ENCODE data around the gene PLA2G4B. TPM values are rescaled to one million over a fixed set of nuclear protein-coding genes. Genes with fewer than 3 reads are reported as not detected.

The PLA2G4B gene
- total and polyA plus RNA-seq, 2 experiments from 2014 or later, result 2.7 to 19.6 TPM

DNA sequence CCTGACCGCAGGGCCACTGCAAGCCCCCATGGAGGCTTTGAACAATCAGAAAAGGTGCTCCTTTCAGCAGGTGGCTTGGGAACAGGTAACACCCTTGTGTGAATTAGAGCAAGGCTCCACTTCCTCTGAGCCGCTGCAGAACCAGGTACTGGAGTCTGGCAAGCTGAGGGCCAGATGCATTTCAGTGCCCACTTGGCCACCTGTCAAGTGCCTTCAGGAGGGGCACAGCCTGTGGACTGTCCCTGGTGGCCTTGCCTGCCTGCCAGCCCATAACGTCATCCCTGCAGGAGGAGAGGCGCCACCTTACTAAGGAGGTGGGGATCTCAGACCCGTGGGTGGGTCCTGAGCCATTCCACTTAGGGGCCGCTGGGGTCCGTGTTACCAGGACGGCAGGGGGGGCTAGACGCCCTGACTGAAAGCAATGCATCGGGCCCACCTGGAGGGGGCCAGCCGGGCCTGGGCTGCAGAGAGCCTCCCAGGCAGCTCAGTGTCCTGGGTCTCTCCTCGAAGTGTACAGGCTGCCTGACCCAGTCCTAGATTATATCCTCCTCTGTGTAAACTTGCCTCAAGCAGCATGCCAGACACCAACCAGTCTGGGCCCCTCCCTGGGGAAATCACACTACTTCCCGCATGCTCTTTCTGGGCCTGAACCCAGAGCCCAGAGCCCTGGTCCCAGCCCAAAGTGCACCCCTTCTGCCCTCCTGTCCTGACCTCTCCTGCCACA, 39.1 kb downstream of the PLA2G4B start:
- no peaks in the 10 kb centered on the region for H3K9me2 ChIP-seq (replicated peaks; ENCODE audit: insufficient read depth)
- no peak for TF ChIP-seq EZH2 (IDR thresholded peaks at IDR 0.05; ENCODE audit: borderline replicate concordance)
- no peak for TF ChIP-seq EZH2phosphoT487 (IDR thresholded peaks at IDR 0.05; ENCODE audit: low read depth, severe bottlenecking, unreplicated experiment)
- no peak for TF ChIP-seq CTCF (IDR thresholded peaks at IDR 0.05; ENCODE audit: poor library complexity)
- 81% methylated on average over 13 of the region's 13 CpGs for WGBS (ENCODE audit: low lambda C conversion rate, missing lambda C conversion rate)

DNA sequence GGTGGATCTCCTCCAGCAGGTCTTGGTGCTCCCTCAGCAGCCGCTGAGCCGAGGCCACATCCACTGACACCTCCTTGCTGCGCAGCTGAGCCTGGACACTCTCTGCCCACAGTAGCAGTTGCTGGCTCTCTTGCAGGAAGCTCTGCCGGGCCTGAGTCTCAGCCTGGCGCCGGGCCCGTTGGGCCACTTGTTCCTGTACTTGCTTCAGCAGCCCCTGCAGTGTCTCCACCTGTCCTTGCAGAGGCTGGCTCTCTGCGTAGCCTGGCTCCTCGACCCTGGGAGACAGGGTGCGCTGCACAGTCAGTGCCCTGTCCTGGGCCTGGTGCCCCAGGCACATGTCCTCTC, 39.7 kb downstream of the PLA2G4B start:
- WGBS (ENCODE audit: low lambda C conversion rate, missing lambda C conversion rate), result 94% methylated on average over 10 of the region's 10 CpGs
- Histone ChIP-seq H3K4me1 (ENCODE audit: insufficient read depth) (peaks cover 13% of the 10 kb centered on the region), H3K36me3 (replicated peaks; ENCODE audit: insufficient read depth, low read depth) (no peaks in the 10 kb centered on the region), H3K9me3 (ENCODE audit: low read depth) (no peaks in the 10 kb centered on the region), H3K4me2 (no peak overlapping the region), H2AFZ (no peak overlapping the region), H4K20me1 (ENCODE audit: insufficient read depth, poor library complexity, severe bottlenecking) (no peaks in the 10 kb centered on the region), H3K27ac (no peak overlapping the region), H3K27me3 (no peaks in the 10 kb centered on the region), H3K79me2 (no peaks in the 10 kb centered on the region), H3K4me3 (no peak overlapping the region), H3K9me2 (replicated peaks; ENCODE audit: insufficient read depth) (no peaks in the 10 kb centered on the region)
- TF ChIP-seq EZH2phosphoT487 (IDR thresholded peaks at IDR 0.05; ENCODE audit: low read depth, severe bottlenecking, unreplicated experiment) (no peak), EZH2 (IDR thresholded peaks at IDR 0.05; ENCODE audit: borderline replicate concordance) (no peak), CTCF (IDR thresholded peaks at IDR 0.05; ENCODE audit: poor library complexity) (no peak)
- no peak for DNase-seq (ENCODE audit: low spot score)

More for the DNA sequence above, 39.1 kb downstream of the PLA2G4B start:
- Histone ChIP-seq H3K79me2 (no peaks in the 10 kb centered on the region), H3K4me1 (ENCODE audit: insufficient read depth) (peaks cover 13% of the 10 kb centered on the region), H3K27me3 (no peaks in the 10 kb centered on the region), H3K27ac (no peak overlapping the region), H3K4me2 (no peak overlapping the region), H3K9me3 (ENCODE audit: low read depth) (no peaks in the 10 kb centered on the region), H2AFZ (no peak overlapping the region), H3K36me3 (replicated peaks; ENCODE audit: insufficient read depth, low read depth) (no peaks in the 10 kb centered on the region), H3K4me3 (no peak overlapping the region), H4K20me1 (ENCODE audit: insufficient read depth, poor library complexity, severe bottlenecking) (no peaks in the 10 kb centered on the region)
- no peak for DNase-seq (ENCODE audit: low spot score)

GRCh38 chr15:41879321-41879845, 40.7 kb downstream of the PLA2G4B start:
- Histone ChIP-seq H3K4me3 (no peak overlapping the region), H3K4me1 (ENCODE audit: insufficient read depth) (peaks cover 13% of the 10 kb centered on the region), H3K27ac (no peak overlapping the region), H3K27me3 (no peaks in the 10 kb centered on the region), H3K36me3 (replicated peaks; ENCODE audit: insufficient read depth, low read depth) (no peaks in the 10 kb centered on the region), H3K9me3 (ENCODE audit: low read depth) (no peaks in the 10 kb centered on the region), H3K79me2 (no peaks in the 10 kb centered on the region), H3K4me2 (no peak overlapping the region), H2AFZ (no peak overlapping the region), H3K9me2 (replicated peaks; ENCODE audit: insufficient read depth) (no peaks in the 10 kb centered on the region), H4K20me1 (ENCODE audit: insufficient read depth, poor library complexity, severe bottlenecking) (no peaks in the 10 kb centered on the region)
- TF ChIP-seq CTCF (IDR thresholded peaks at IDR 0.05; ENCODE audit: poor library complexity) (no peak), EZH2 (IDR thresholded peaks at IDR 0.05; ENCODE audit: borderline replicate concordance) (no peak), EZH2phosphoT487 (IDR thresholded peaks at IDR 0.05; ENCODE audit: low read depth, severe bottlenecking, unreplicated experiment) (no peak)
- 97% methylated on average over 10 of the region's 10 CpGs for WGBS (ENCODE audit: low lambda C conversion rate, missing lambda C conversion rate)
- no peak for DNase-seq (ENCODE audit: low spot score)
